H9 (cell line): ENCODE data around the gene TRIM56. TPM values are rescaled to one million over a fixed set of nuclear protein-coding genes. Genes with fewer than 3 reads are reported as not detected.
A peak's percentile ranks its signal among the peaks of the same experiment; 100 is the strongest.

Experiments used
- DNase-seq: peaks from one replicate; pipeline ENCODE4 v3.0.0-alpha.2; 2017
- H2AFZ ChIP-seq: one replicate; pipeline ENCODE4 v1.6.1; 2013; ENCODE audit warnings: mild to moderate bottlenecking, low read length, control low read depth, moderate library complexity
- H2AK5ac ChIP-seq: 2 replicates; pipeline ENCODE4 v1.6.1; 2013; ENCODE audit warnings: low read length, control low read depth, mixed read lengths; ENCODE audit not compliant: insufficient read length
- H2BK120ac ChIP-seq: one replicate; pipeline ENCODE4 v1.6.1; 2013; ENCODE audit warnings: low read depth, mild to moderate bottlenecking, low read length, control low read depth, inconsistent platforms; ENCODE audit not compliant: poor library complexity, severe bottlenecking
- H2BK12ac ChIP-seq: 2 replicates; pipeline ENCODE4 v1.6.1; 2013; ENCODE audit warnings: low read length, control low read depth, mixed read lengths, low read depth; ENCODE audit not compliant: insufficient read length
- H2BK15ac ChIP-seq: 2 replicates; pipeline ENCODE4 v1.6.1; 2013; ENCODE audit warnings: low read depth, low read length, control low read depth
- H2BK20ac ChIP-seq: one replicate; pipeline ENCODE4 v1.6.1; 2013; ENCODE audit warnings: low read depth, mild to moderate bottlenecking, low read length, control low read depth, inconsistent platforms; ENCODE audit not compliant: poor library complexity, severe bottlenecking
- H2BK5ac ChIP-seq: 2 replicates; pipeline ENCODE4 v1.6.1; 2013; ENCODE audit warnings: low read length, control low read depth, mixed read lengths; ENCODE audit not compliant: insufficient read length
- H3K14ac ChIP-seq: 2 replicates; pipeline ENCODE4 v1.6.1; 2013; ENCODE audit warnings: low read length, control low read depth; ENCODE audit not compliant: insufficient read depth
- H3K18ac ChIP-seq: 2 replicates; pipeline ENCODE4 v1.6.1; 2013; ENCODE audit warnings: low read depth, mild to moderate bottlenecking, mixed read lengths, low read length, control low read depth; ENCODE audit not compliant: insufficient read length
- H3K23ac ChIP-seq: 2 replicates; pipeline ENCODE4 v1.6.1; 2013; ENCODE audit warnings: low read length, control low read depth, mixed read lengths, low read depth; ENCODE audit not compliant: insufficient read length
- H3K23me2 ChIP-seq: 2 replicates; pipeline ENCODE4 v1.6.1; 2013; ENCODE audit warnings: low read depth, mild to moderate bottlenecking, mixed read lengths, low read length, control low read depth; ENCODE audit not compliant: insufficient read length, poor library complexity, severe bottlenecking
- H3K27ac ChIP-seq: 2 replicates; pipeline ENCODE4 v1.5.1; 2013; ENCODE audit warnings: low read length, control low read depth, mixed read lengths, low read depth; ENCODE audit not compliant: insufficient read length
- H3K27me3 ChIP-seq: 2 replicates; pipeline ENCODE4 v1.6.1; 2013; ENCODE audit warnings: low read length, control low read depth, inconsistent platforms; ENCODE audit not compliant: insufficient read depth
- H3K4ac ChIP-seq: 2 replicates; pipeline ENCODE4 v1.6.1; 2013; ENCODE audit warnings: low read depth, mild to moderate bottlenecking, control low read depth, inconsistent platforms, low read length, moderate library complexity
- H3K4me1 ChIP-seq: 2 replicates; pipeline ENCODE4 v1.6.1; 2013; ENCODE audit warnings: low read length, control low read depth, inconsistent platforms; ENCODE audit not compliant: insufficient read depth
- H3K4me2 ChIP-seq: 2 replicates; pipeline ENCODE4 v1.6.1; 2013; ENCODE audit warnings: low read length, control low read depth, mixed read lengths; ENCODE audit not compliant: insufficient read length, insufficient read depth
- H3K56ac ChIP-seq: 2 replicates; pipeline ENCODE4 v1.6.1; 2013; ENCODE audit warnings: low read depth, mild to moderate bottlenecking, mixed read lengths, low read length, control low read depth; ENCODE audit not compliant: insufficient read length
- H3K79me1 ChIP-seq: 2 replicates; pipeline ENCODE4 v1.6.1; 2013; ENCODE audit warnings: low read depth, mild to moderate bottlenecking, moderate library complexity, low read length, control low read depth, inconsistent platforms; ENCODE audit not compliant: insufficient read depth, poor library complexity, severe bottlenecking
- H3K79me2 ChIP-seq: 2 replicates; pipeline ENCODE4 v1.6.1; 2013; ENCODE audit warnings: low read length, control low read depth, inconsistent platforms; ENCODE audit not compliant: insufficient read depth
- H3K9ac ChIP-seq: 2 replicates; pipeline ENCODE4 v1.6.1; 2013; ENCODE audit warnings: low read length, control low read depth, mixed read lengths; ENCODE audit not compliant: insufficient read length; ENCODE audit errors: extremely low read depth
- H3K9me3 ChIP-seq: one replicate; pipeline ENCODE4 v1.6.1; 2013; ENCODE audit warnings: low read depth, low read length, inconsistent platforms; ENCODE audit not compliant: control insufficient read depth
- H3T11ph ChIP-seq: one replicate; pipeline ENCODE4 v1.6.1; 2013; ENCODE audit warnings: mild to moderate bottlenecking, low read length, control low read depth, inconsistent platforms
- H4K20me1 ChIP-seq: one replicate; pipeline ENCODE4 v1.6.1; 2013; ENCODE audit not compliant: control insufficient read depth, insufficient read length, insufficient read depth
- H4K5ac ChIP-seq: 2 replicates; pipeline ENCODE4 v1.6.1; 2013; ENCODE audit warnings: low read depth, mild to moderate bottlenecking, mixed read lengths, low read length, control low read depth; ENCODE audit not compliant: insufficient read length
- H4K8ac ChIP-seq: replicated peaks from 2 replicates; pipeline ENCODE4 v1.6.1; 2013; ENCODE audit warnings: low read length, control low read depth, mixed read lengths, low read depth; ENCODE audit not compliant: insufficient read length
- H4K91ac ChIP-seq: 2 replicates; pipeline ENCODE4 v1.6.1; 2013; ENCODE audit warnings: low read depth, mild to moderate bottlenecking, moderate library complexity, mixed read lengths, low read length, control low read depth; ENCODE audit not compliant: insufficient read length
- H3K27ac Mint-ChIP-seq, 3 experiments: 2 replicates in 2 of 3; 3 replicates in 1 of 3; pipeline ENCODE4 v1.8.0; 2020 to 2021; ENCODE audit warnings: mixed read lengths in 3 of 3, mild to moderate bottlenecking in 1 of 3, moderate library complexity in 1 of 3
- H3K27me3 Mint-ChIP-seq: 2 replicates; pipeline ENCODE4 v1.8.0; 2021; ENCODE audit warnings: low read depth, mild to moderate bottlenecking, moderate library complexity, mixed read lengths
- H3K36me3 Mint-ChIP-seq, 3 experiments: 2 replicates in 2 of 3; 3 replicates in 1 of 3; pipeline ENCODE4 v1.8.0; 2020 to 2021; ENCODE audit warnings: low read depth in 3 of 3, mixed read lengths in 3 of 3; ENCODE audit not compliant: insufficient read depth in 1 of 3
- H3K4me1 Mint-ChIP-seq, 2 experiments: 2 replicates each; pipeline ENCODE4 v1.8.0; 2020; ENCODE audit warnings: mixed read lengths in 2 of 2
- H3K4me3 Mint-ChIP-seq, 2 experiments: 2 replicates in 1 of 2; 3 replicates in 1 of 2; pipeline ENCODE4 v1.8.0; 2020 to 2021; ENCODE audit warnings: mild to moderate bottlenecking in 2 of 2, mixed read lengths in 2 of 2, moderate library complexity in 1 of 2
- H3K9me3 Mint-ChIP-seq, 2 experiments: 2 replicates in 1 of 2; 3 replicates in 1 of 2; pipeline ENCODE4 v1.8.0; 2020; ENCODE audit warnings: mild to moderate bottlenecking in 2 of 2, mixed read lengths in 2 of 2, moderate library complexity in 1 of 2
- CTCF ChIP-seq: fragments of 200-600 bp; sonication (generic); conservative IDR thresholded peaks from 3 replicates; pipeline ENCODE4 v1.8.0; 2021; ENCODE audit warnings: antibody characterized with exemption, mild to moderate bottlenecking
- WGBS: extraction: QIAGEN DNeasy Blood & Tissue Kit; methylation state at CpG from one replicate; pipeline ENCODE4 v1.1.7; 2013; ENCODE audit warnings: missing lambda C conversion rate, low lambda C conversion rate, mixed read lengths; ENCODE audit not compliant: insufficient read length; ENCODE audit errors: extremely low coverage; 5-methylcytosine and 5-hydroxymethylcytosine counted together
- total RNA-seq: library from RNA; stranded (reverse); gene quantifications from 2 replicates; pipeline ENCODE4 v1.2.1, GENCODE V29; 2021

TRIM56 gene
- total RNA-seq, 1 experiment from 2014 or later, result 21.8 TPM

GRCh38 chr7:101066141-101066832 is 19.0 kb upstream of the TRIM56 start:
- no peak overlapping the region for H3K4me2 ChIP-seq
- H3K9ac ChIP-seq, result no peak overlapping the region
- no peak overlapping the region for H2AK5ac ChIP-seq
- no peak overlapping the region for H2BK5ac ChIP-seq
- no peaks in the 10 kb centered on the region for H3K79me1 ChIP-seq
- no peak for DNase-seq
- no peak overlapping the region for H2BK20ac ChIP-seq
- H4K8ac ChIP-seq, result no peak overlapping the region
- no peaks in the 10 kb centered on the region for H4K20me1 ChIP-seq
- H3K23me2 ChIP-seq, result no peaks in the 10 kb centered on the region
- H2BK120ac ChIP-seq, result no peak overlapping the region
- H3K36me3 Mint-ChIP-seq, result no peaks in the 10 kb centered on the region; a peak in 1 of 7 replicates
- H3K27me3 ChIP-seq, result no peaks in the 10 kb centered on the region
- peak overlapping the region in 2 of 3 experiments; percentile 45 to 63; a peak in 4 of 7 replicates for H3K27ac Mint-ChIP-seq
- no peak for TF ChIP-seq CTCF
- H2BK15ac ChIP-seq, result no peak overlapping the region
- H3K14ac ChIP-seq, result no peak overlapping the region
- no peak overlapping the region for H3K18ac ChIP-seq
- H3K27ac ChIP-seq, result no peak overlapping the region
- no CpG with 5 or more reads among the region's 15 CpGs for WGBS
- H3K9me3 Mint-ChIP-seq, result no peaks in the 10 kb centered on the region
- H3K4me3 Mint-ChIP-seq, result 0 out of 5 replicates have a peak overlapping the region, but pooled peaks of 1 of the 2 experiments have one; percentile 34
- H3K79me2 ChIP-seq, result no peaks in the 10 kb centered on the region
- no peaks in the 10 kb centered on the region for H3K9me3 ChIP-seq
- no peak overlapping the region for H4K91ac ChIP-seq
- 0 out of 2 replicates have a peak, but pooled peaks cover 1% of the 10 kb centered on the region for H3K4me1 ChIP-seq
- no peak overlapping the region for H3K56ac ChIP-seq
- H3K27me3 Mint-ChIP-seq, result peaks cover 11% of the 10 kb centered on the region
- H3K4me1 Mint-ChIP-seq, result peaks cover 11 to 12% of the 10 kb centered on the region in 2 experiments
- no peak overlapping the region for H2AFZ ChIP-seq
- no peak overlapping the region for H3K4ac ChIP-seq
- H4K5ac ChIP-seq, result no peak overlapping the region
- H2BK12ac ChIP-seq, result no peak overlapping the region
- H3K23ac ChIP-seq, result no peak overlapping the region
- no peak overlapping the region for H3T11ph ChIP-seq
